ENCODE measurements around the gene HMGCS2. TPM values are rescaled to one million over a fixed set of nuclear protein-coding genes. Genes with fewer than 3 reads are reported as not detected.

The HMGCS2 gene
- total RNA-seq, 2 experiments from 2014 or later = not detected

- Histone ChIP-seq H2AFZ (ENCODE audit: low read length) (no peak overlapping the region), H4K20me1 (ENCODE audit: insufficient read depth, low read length) (peaks cover 29% of the 10 kb centered on the region), H3K4me1 (ENCODE audit: insufficient read depth, low read length, poor library complexity, severe bottlenecking) (peaks cover 29% of the 10 kb centered on the region), H3K4me3 (ENCODE audit: low read depth, low read length, poor library complexity, severe bottlenecking) (no peak overlapping the region), H3K27ac (ENCODE audit: low read depth, low read length, poor library complexity, severe bottlenecking) (no peak overlapping the region), H3K4me2 (ENCODE audit: low read length) (no peak overlapping the region), H3K36me3 (ENCODE audit: insufficient read depth, low read length) (peaks cover 76% of the 10 kb centered on the region), H3K79me2 (ENCODE audit: insufficient read depth, low read depth, low read length) (peaks cover 75% of the 10 kb centered on the region), H3K9me2 (ENCODE audit: insufficient read depth, low read length) (no peaks in the 10 kb centered on the region), H3K9me3 (ENCODE audit: low read length) (no peaks in the 10 kb centered on the region)
- TF ChIP-seq EZH2phosphoT487 (IDR thresholded peaks at IDR 0.05; ENCODE audit: borderline replicate concordance, low read depth, low read length) = no peak
- TF ChIP-seq, protein P1, sequence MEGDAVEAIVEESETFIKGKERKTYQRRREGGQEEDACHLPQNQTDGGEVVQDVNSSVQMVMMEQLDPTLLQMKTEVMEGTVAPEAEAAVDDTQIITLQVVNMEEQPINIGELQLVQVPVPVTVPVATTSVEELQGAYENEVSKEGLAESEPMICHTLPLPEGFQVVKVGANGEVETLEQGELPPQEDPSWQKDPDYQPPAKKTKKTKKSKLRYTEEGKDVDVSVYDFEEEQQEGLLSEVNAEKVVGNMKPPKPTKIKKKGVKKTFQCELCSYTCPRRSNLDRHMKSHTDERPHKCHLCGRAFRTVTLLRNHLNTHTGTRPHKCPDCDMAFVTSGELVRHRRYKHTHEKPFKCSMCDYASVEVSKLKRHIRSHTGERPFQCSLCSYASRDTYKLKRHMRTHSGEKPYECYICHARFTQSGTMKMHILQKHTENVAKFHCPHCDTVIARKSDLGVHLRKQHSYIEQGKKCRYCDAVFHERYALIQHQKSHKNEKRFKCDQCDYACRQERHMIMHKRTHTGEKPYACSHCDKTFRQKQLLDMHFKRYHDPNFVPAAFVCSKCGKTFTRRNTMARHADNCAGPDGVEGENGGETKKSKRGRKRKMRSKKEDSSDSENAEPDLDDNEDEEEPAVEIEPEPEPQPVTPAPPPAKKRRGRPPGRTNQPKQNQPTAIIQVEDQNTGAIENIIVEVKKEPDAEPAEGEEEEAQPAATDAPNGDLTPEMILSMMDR (conservative IDR thresholded peaks at IDR 0.05; ENCODE audit: low read length) = no peak
- no peak for DNase-seq (ENCODE audit: low spot score)
- CTCF ChIA-PET (ENCODE audit: unreplicated experiment) = no interaction called here
- POLR2A ChIA-PET = no interaction called here
- no TSS peak for BruUV-seq (replicated peaks)
- intact Hi-C loops (cut with micrococcal nuclease; ENCODE audit: unreplicated experiment) = loop anchor here (10.0 kb wide), 1 partner anchor 574 kb away; the partner anchor contains the start of gene WARS2
Measured at GRCh38 chr1:119718409-119718808, 50.3 kb downstream of the HMGCS2 start.

- no TSS peak for BruUV-seq (replicated peaks)
- Histone ChIP-seq H3K27ac (ENCODE audit: low read depth, low read length, poor library complexity, severe bottlenecking) (no peak overlapping the region), H2AFZ (ENCODE audit: low read length) (no peak overlapping the region), H3K9me3 (ENCODE audit: low read length) (no peaks in the 10 kb centered on the region), H3K79me2 (ENCODE audit: insufficient read depth, low read depth, low read length) (peaks cover 83% of the 10 kb centered on the region), H4K20me1 (ENCODE audit: insufficient read depth, low read length) (peaks cover 29% of the 10 kb centered on the region), H3K4me1 (ENCODE audit: insufficient read depth, low read length, poor library complexity, severe bottlenecking) (peaks cover 29% of the 10 kb centered on the region), H3K9me2 (ENCODE audit: insufficient read depth, low read length) (no peaks in the 10 kb centered on the region), H3K36me3 (ENCODE audit: insufficient read depth, low read length) (peaks cover 52% of the 10 kb centered on the region), H3K4me3 (ENCODE audit: low read depth, low read length, poor library complexity, severe bottlenecking) (peak overlapping the region; percentile 90), H3K4me2 (ENCODE audit: low read length) (peak overlapping the region; percentile 74)
- TF ChIP-seq, protein P1 (conservative IDR thresholded peaks at IDR 0.05; ENCODE audit: low read length) = no peak
- TF ChIP-seq EZH2phosphoT487 (IDR thresholded peaks at IDR 0.05; ENCODE audit: borderline replicate concordance, low read depth, low read length) = no peak
- POLR2A ChIA-PET = no interaction called here
- no peak for DNase-seq (ENCODE audit: low spot score)
- CTCF ChIA-PET (ENCODE audit: unreplicated experiment) = no interaction called here
- intact Hi-C loops (cut with micrococcal nuclease; ENCODE audit: unreplicated experiment) = loop anchor here (10.0 kb wide), 1 partner anchor 571 kb away; the partner anchor contains the start of gene WARS2
Measured at GRCh38 chr1:119715542-119715941, 53.2 kb downstream of the HMGCS2 start.

DNA sequence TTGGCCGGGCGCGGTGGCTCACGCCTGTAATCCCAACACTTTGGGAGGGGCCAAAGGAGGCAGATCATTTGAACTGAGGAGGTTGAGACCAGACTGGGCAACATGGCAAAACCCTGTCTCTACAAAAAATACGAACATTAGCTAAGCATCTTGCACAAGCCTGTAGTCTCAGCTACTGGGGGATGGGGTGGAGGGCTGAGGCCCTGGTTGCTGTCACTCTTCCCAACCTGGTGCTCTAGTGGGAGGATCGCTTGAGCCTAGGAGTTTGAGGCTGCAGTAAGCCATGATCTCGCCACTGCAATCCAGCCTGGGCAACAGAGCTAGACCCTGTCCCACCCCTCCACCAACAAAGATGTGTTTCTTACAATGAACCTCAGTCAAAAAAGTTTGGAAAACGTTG is 54.1 kb downstream of the HMGCS2 start:
- ChIA-PET POLR2A (no interaction called here), CTCF (ENCODE audit: unreplicated experiment) (no interaction called here)
- no peaks in the 10 kb centered on the region for H3K9me2 ChIP-seq (ENCODE audit: insufficient read depth, low read length)
- TF ChIP-seq, protein P1 (conservative IDR thresholded peaks at IDR 0.05; ENCODE audit: low read length) = no peak
- TF ChIP-seq EZH2phosphoT487 (IDR thresholded peaks at IDR 0.05; ENCODE audit: borderline replicate concordance, low read depth, low read length) = no peak
- no TSS peak for BruUV-seq (replicated peaks)
- no peaks in the 10 kb centered on the region for H3K9me3 ChIP-seq (ENCODE audit: low read length)
- intact Hi-C loops (cut with micrococcal nuclease; ENCODE audit: unreplicated experiment) = loop anchor here (10.0 kb wide), 1 partner anchor 570 kb away; the partner anchor contains the start of gene WARS2
- H3K4me2 ChIP-seq (ENCODE audit: low read length) = peak overlapping the region; percentile 74
- DNase-seq (ENCODE audit: low spot score) = no peak
- H2AFZ ChIP-seq (ENCODE audit: low read length) = no peak overlapping the region
- peaks cover 29% of the 10 kb centered on the region for H3K4me1 ChIP-seq (ENCODE audit: insufficient read depth, low read length, poor library complexity, severe bottlenecking)
- H3K4me3 ChIP-seq (ENCODE audit: low read depth, low read length, poor library complexity, severe bottlenecking) = peak overlapping the region; percentile 90
- H3K36me3 ChIP-seq (ENCODE audit: insufficient read depth, low read length) = peaks cover 42% of the 10 kb centered on the region
- H3K27ac ChIP-seq (ENCODE audit: low read depth, low read length, poor library complexity, severe bottlenecking) = no peak overlapping the region
- H3K79me2 ChIP-seq (ENCODE audit: insufficient read depth, low read depth, low read length) = peaks cover 73% of the 10 kb centered on the region
- peaks cover 29% of the 10 kb centered on the region for H4K20me1 ChIP-seq (ENCODE audit: insufficient read depth, low read length)

Measured in OCI-LY7 (cell line).